Testis (tissue), 2 donors: ENCODE measurements around the gene CCDC51.

Experiments used
- CTCF ChIP-seq, 3 experiments: fragments of 450-650 bp in 2 of 3; fragments of 200-600 bp in 1 of 3; sonication (generic) in 1 of 3; IDR thresholded peaks; one replicate each; pipeline ENCODE4 v1.5.1; 2016 to 2019; ENCODE audit warnings: antibody characterized with exemption in 3 of 3, mild to moderate bottlenecking in 2 of 3, moderate library complexity in 1 of 3
- POLR2A ChIP-seq: fragments of 450-650 bp; IDR thresholded peaks from one replicate; pipeline ENCODE4 v1.6.1; 2017; ENCODE audit warnings: antibody characterized with exemption, mild to moderate bottlenecking, moderate library complexity

DNA sequence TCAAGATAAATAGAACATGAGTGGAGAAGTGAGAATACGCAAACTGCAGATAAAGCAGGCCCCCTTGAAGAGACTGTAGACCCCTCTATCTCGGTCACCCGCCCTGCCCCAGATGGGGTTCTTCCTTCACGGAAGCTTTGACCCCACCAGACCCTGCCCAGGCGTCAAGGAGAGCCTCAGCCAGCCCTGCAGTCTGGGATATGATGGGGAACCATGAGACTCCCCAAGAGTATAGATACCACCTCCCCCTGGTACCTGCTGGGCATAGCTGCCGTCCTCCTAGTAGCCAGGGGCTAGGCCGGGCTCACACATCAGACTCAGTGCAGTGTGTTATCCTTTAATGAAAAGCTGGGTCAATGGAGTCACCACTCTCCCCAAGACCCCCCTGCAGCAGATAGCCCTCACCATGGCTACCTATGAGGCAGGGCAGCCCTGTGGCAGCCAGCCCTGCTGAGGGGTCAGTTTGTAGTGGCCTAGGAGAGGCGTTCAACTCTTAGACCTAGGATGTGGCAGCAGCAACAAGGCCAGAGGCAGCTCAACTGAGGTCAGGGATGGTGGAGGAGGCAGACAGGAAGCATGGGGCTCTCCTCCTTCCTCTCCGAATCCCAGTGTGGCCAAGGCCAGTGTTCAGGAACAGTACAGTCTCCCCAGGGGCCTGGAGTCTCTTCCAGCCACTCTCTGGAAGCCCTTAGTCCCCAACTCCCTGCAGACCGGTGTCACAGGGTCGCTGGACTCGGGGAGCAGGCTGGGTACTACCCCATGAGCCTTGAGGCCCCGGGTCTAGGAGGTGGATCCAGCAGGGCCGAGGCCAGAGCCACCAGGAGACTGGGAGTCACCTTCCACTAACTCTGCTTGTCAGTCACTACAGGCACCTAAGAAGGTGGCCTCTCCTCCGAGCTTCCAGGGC, 36.1 kb downstream of the CCDC51 start:
- TF ChIP-seq CTCF (IDR thresholded peaks at IDR 0.05): no peak
- no peak for TF ChIP-seq POLR2A
